ENCODE results near the gene CYTH1. TPM values are rescaled to one million over a fixed set of nuclear protein-coding genes. Genes with fewer than 3 reads are reported as not detected.

Gene CYTH1
- total RNA-seq, 6 donors from 2014 or later = 113 to 295 (median 121) TPM

- WGBS, 2 donors = 59 to 63% methylated on average over 30 of the region's 30 CpGs
- Histone ChIP-seq H3K4me1 (peaks cover 5 to 17% (median 10%) of the 10 kb centered on the region in 4 donors), H3K27ac (peak overlapping the region; percentile 68 to 86 (median 81)), H3K36me3 (no peaks in the 10 kb centered on the region), H3K4me3 (no peak overlapping the region), H3K9me3 (peaks cover 0 to 11% (median 0%) of the 10 kb centered on the region in 4 donors), H3K27me3 (no peaks in the 10 kb centered on the region)
- ATAC-seq (ENCODE audit: low FRiP score in 2 of 2) = peak; percentile 83 to 93
- TF ChIP-seq POLR2A (IDR thresholded peaks at IDR 0.05) = peak in 1 of 4 donors; percentile 86
- peak; percentile 86 to 91 for TF ChIP-seq POLR2AphosphoS5 (IDR thresholded peaks at IDR 0.05)
- no peak for TF ChIP-seq CTCF (IDR thresholded peaks at IDR 0.05)
- peak; percentile 70 to 96 (median 90) for TF ChIP-seq EP300 (IDR thresholded peaks at IDR 0.05)
- DNase-seq = peak in 1 of 2 donors; percentile 86
These were observed 136.4 kb downstream of the CYTH1 start for GRCh38 chr17:78645421-78646295.

- no peaks in the 10 kb centered on the region for H3K27me3 ChIP-seq
- H3K27ac ChIP-seq = peak overlapping the region in 3 of 4 donors; percentile 36 to 80 (median 78)
- H3K4me1 ChIP-seq = peaks cover 5 to 17% (median 10%) of the 10 kb centered on the region in 4 donors
- H3K9me3 ChIP-seq = peaks cover 0 to 11% (median 0%) of the 10 kb centered on the region in 4 donors
- H3K4me3 ChIP-seq = no peak overlapping the region
- H3K36me3 ChIP-seq = no peaks in the 10 kb centered on the region
- ATAC-seq (ENCODE audit: low FRiP score in 2 of 2) (no peak), DNase-seq (no peak)
- 93 to 94% methylated on average over 14 of the region's 14 CpGs for WGBS, 2 donors
- no peak for TF ChIP-seq EP300 (IDR thresholded peaks at IDR 0.05)
- no peak for TF ChIP-seq POLR2A (IDR thresholded peaks at IDR 0.05)
- TF ChIP-seq POLR2AphosphoS5 (IDR thresholded peaks at IDR 0.05) = no peak
- TF ChIP-seq CTCF (IDR thresholded peaks at IDR 0.05) = no peak
These were observed 137.1 kb downstream of the CYTH1 start for GRCh38 chr17:78644931-78645351.

GRCh38 chr17:78644224-78644623 is 137.8 kb downstream of the CYTH1 start:
- Histone ChIP-seq H3K4me3 (no peak overlapping the region), H3K36me3 (no peaks in the 10 kb centered on the region), H3K4me1 (peaks cover 5 to 17% (median 10%) of the 10 kb centered on the region in 4 donors), H3K27me3 (no peaks in the 10 kb centered on the region), H3K9me3 (peaks cover 0 to 11% (median 0%) of the 10 kb centered on the region in 4 donors), H3K27ac (peak overlapping the region in 2 of 4 donors; percentile 20 to 78)
- DNase-seq (no peak), ATAC-seq (ENCODE audit: low FRiP score in 2 of 2) (no peak)
- WGBS, 2 donors = 71 to 81% methylated on average over 4 to 8 of the region's 8 CpGs
- TF ChIP-seq POLR2AphosphoS5 (IDR thresholded peaks at IDR 0.05) = no peak
- TF ChIP-seq CTCF (IDR thresholded peaks at IDR 0.05) = no peak
- TF ChIP-seq EP300 (IDR thresholded peaks at IDR 0.05) = no peak
- no peak for TF ChIP-seq POLR2A (IDR thresholded peaks at IDR 0.05)

GRCh38 chr17:78643326-78643725 is 138.7 kb downstream of the CYTH1 start:
- no peak for TF ChIP-seq POLR2A (IDR thresholded peaks at IDR 0.05)
- no peak for TF ChIP-seq CTCF (IDR thresholded peaks at IDR 0.05)
- no peak for TF ChIP-seq EP300 (IDR thresholded peaks at IDR 0.05)
- TF ChIP-seq POLR2AphosphoS5 (IDR thresholded peaks at IDR 0.05) = no peak
- no peaks in the 10 kb centered on the region for H3K36me3 ChIP-seq
- DNase-seq = peak in 1 of 2 donors; percentile 62
- peaks cover 5 to 17% (median 10%) of the 10 kb centered on the region in 4 donors for H3K4me1 ChIP-seq
- peaks cover 0 to 3% (median 0%) of the 10 kb centered on the region in 4 donors for H3K9me3 ChIP-seq
- H3K4me3 ChIP-seq = no peak overlapping the region
- WGBS, 2 donors = 85 to 89% methylated on average over 13 of the region's 13 CpGs
- no peak for ATAC-seq (ENCODE audit: low FRiP score in 2 of 2)
- no peaks in the 10 kb centered on the region for H3K27me3 ChIP-seq
- H3K27ac ChIP-seq = no peak overlapping the region

Measured in upper lobe of left lung (tissue), 6 donors.